Measurements from ENCODE around the gene MORN1. TPM values are rescaled to one million over a fixed set of nuclear protein-coding genes. Genes with fewer than 3 reads are reported as not detected.

MORN1 gene
- total and polyA plus RNA-seq, 10 of the 15 experiments (the other 5 are each of a cell fraction or from before 2014, with no cell fraction given), result 0.76 to 7.9 (median 5.5) TPM

DNA sequence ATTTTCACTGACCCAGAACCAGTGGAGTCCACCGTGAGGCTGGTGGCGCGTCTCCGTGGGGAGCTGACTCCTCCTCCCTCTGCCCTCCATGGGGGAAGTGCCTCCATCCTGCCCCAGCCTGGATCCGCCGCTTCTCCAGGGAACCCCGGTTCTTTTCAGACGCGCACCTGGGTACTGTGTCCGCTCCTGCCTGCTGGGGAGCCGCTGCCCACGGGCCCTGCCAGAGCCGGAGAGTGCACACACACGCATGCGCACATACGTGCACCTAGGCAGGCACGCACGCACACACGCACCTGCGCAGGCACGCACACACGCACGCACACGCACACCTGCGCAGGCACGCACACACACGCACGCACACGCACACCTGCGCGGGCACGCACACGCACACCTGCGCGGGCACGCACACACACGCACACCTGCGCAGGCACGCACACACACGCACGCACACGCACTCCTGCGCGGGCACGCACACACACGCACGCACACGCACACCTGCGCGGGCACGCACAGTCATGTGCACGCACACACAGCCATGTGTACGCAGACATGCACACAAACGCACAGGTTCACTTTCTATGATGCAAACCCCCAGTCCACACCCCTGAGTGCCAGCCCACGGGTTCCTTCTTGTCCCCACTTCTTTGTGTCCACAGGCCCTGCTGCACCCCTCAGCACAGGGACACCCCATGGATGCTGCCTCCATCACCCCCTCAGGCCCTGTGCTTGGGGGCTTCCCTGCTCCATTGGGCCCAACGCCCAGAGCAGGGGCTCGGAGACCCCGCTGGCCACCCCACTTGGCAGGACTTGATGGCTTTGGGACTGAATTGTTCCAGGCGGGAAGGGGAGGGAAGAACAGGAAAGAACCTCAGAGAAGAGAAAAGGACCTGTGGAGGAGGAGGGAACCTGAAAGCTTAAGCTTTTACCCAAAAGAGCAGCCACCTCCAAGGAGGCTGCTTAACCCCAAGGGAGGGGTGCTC is 42.7 kb downstream of the MORN1 start:
- intact Hi-C loops (cut with micrococcal nuclease; ENCODE audit: unreplicated experiment) (no loop called here), in situ Hi-C loops (cut with MboI) (no loop called here)
- no peaks in the 10 kb centered on the region for H3K27me3 ChIP-seq (replicated peaks in 1 of 2; ENCODE audit: control insufficient read depth in 2 of 2, insufficient read depth in 2 of 2, low read length in 1 of 2)
- ChIA-PET SMC1A (ENCODE audit: uncharacterized antibody, unreplicated experiment) (no interaction called here), RAD21 (ENCODE audit: unreplicated experiment) (no interaction called here), CTCF (no interaction called here), POLR2A (no interaction called here)
- no peak overlapping the region for H3K4me3 ChIP-seq
- H3K4me1 ChIP-seq (ENCODE audit: control insufficient read depth, insufficient read depth, low read length), result no peaks in the 10 kb centered on the region
- no peak overlapping the region for H3K9ac ChIP-seq (ENCODE audit: control insufficient read depth, insufficient read depth, low read length)
- H3K79me2 ChIP-seq (ENCODE audit: control insufficient read depth, insufficient read depth, low read length), result no peaks in the 10 kb centered on the region
- WGBS (ENCODE audit: insufficient coverage, insufficient replicate concordance, low lambda C conversion rate, missing lambda C conversion rate), result 79% methylated on average over 42 of the region's 59 CpGs
- no peaks in the 10 kb centered on the region for H3K36me3 ChIP-seq (ENCODE audit: control insufficient read depth in 2 of 2, insufficient read depth in 2 of 2, low read length in 1 of 2)
- H3K27ac ChIP-seq (ENCODE audit: control insufficient read depth, insufficient read depth), result no peak overlapping the region
- H3K9me3 ChIP-seq (replicated peaks; ENCODE audit: control insufficient read depth, insufficient read depth, low read length), result no peaks in the 10 kb centered on the region
- H2AFZ ChIP-seq (ENCODE audit: control insufficient read depth, low read depth, low read length), result no peak overlapping the region
- H4K20me1 ChIP-seq (ENCODE audit: control insufficient read depth, insufficient read depth), result no peaks in the 10 kb centered on the region
- BruUV-seq (replicated peaks), result no TSS peak
- no peak for ATAC-seq
- no peak overlapping the region for H3K4me2 ChIP-seq (ENCODE audit: control insufficient read depth, insufficient read depth)
- no peak for DNase-seq (ENCODE audit: low read depth, low spot score)
- FAIRE-seq, result no peak
- TF ChIP-seq BACH1 (IDR thresholded peaks at IDR 0.05; ENCODE audit: borderline replicate concordance), result no peak
- TF ChIP-seq HSF1 (IDR thresholded peaks at IDR 0.05; ENCODE audit: low read depth, low read length), result no peak
- TF ChIP-seq PKNOX1 (IDR thresholded peaks at IDR 0.05), result no peak
- TF ChIP-seq, protein P1, sequence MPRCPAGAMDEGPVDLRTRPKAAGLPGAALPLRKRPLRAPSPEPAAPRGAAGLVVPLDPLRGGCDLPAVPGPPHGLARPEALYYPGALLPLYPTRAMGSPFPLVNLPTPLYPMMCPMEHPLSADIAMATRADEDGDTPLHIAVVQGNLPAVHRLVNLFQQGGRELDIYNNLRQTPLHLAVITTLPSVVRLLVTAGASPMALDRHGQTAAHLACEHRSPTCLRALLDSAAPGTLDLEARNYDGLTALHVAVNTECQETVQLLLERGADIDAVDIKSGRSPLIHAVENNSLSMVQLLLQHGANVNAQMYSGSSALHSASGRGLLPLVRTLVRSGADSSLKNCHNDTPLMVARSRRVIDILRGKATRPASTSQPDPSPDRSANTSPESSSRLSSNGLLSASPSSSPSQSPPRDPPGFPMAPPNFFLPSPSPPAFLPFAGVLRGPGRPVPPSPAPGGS (IDR thresholded peaks at IDR 0.05; ENCODE audit: borderline replicate concordance, insufficient read depth, low read depth, low read length, poor library complexity, severe bottlenecking), result peak; percentile 99
- no peak for TF ChIP-seq KDM1A (IDR thresholded peaks at IDR 0.05; ENCODE audit: borderline replicate concordance)
- TF ChIP-seq, protein P2, sequence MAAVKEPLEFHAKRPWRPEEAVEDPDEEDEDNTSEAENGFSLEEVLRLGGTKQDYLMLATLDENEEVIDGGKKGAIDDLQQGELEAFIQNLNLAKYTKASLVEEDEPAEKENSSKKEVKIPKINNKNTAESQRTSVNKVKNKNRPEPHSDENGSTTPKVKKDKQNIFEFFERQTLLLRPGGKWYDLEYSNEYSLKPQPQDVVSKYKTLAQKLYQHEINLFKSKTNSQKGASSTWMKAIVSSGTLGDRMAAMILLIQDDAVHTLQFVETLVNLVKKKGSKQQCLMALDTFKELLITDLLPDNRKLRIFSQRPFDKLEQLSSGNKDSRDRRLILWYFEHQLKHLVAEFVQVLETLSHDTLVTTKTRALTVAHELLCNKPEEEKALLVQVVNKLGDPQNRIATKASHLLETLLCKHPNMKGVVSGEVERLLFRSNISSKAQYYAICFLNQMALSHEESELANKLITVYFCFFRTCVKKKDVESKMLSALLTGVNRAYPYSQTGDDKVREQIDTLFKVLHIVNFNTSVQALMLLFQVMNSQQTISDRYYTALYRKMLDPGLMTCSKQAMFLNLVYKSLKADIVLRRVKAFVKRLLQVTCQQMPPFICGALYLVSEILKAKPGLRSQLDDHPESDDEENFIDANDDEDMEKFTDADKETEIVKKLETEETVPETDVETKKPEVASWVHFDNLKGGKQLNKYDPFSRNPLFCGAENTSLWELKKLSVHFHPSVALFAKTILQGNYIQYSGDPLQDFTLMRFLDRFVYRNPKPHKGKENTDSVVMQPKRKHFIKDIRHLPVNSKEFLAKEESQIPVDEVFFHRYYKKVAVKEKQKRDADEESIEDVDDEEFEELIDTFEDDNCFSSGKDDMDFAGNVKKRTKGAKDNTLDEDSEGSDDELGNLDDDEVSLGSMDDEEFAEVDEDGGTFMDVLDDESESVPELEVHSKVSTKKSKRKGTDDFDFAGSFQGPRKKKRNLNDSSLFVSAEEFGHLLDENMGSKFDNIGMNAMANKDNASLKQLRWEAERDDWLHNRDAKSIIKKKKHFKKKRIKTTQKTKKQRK (IDR thresholded peaks at IDR 0.05; ENCODE audit: low read depth, low read length), result no peak
- no peak for TF ChIP-seq ZBTB33 (IDR thresholded peaks at IDR 0.05)
- TF ChIP-seq TCF3 (IDR thresholded peaks at IDR 0.05; ENCODE audit: borderline replicate concordance, insufficient read depth, low read depth, low read length), result peak; percentile 93; the same call in 1 of the 2 replicates
- TF ChIP-seq HDAC6 (IDR thresholded peaks at IDR 0.05; ENCODE audit: unreplicated experiment), result no peak
- TF ChIP-seq SP1 (IDR thresholded peaks at IDR 0.05; ENCODE audit: low read depth, low read length), result no peak
- no peak for TF ChIP-seq IRF3 (IDR thresholded peaks at IDR 0.05)

Measured in GM12878 (cell line).